Measurements from ENCODE around the gene SPN.

SPN gene

DNA sequence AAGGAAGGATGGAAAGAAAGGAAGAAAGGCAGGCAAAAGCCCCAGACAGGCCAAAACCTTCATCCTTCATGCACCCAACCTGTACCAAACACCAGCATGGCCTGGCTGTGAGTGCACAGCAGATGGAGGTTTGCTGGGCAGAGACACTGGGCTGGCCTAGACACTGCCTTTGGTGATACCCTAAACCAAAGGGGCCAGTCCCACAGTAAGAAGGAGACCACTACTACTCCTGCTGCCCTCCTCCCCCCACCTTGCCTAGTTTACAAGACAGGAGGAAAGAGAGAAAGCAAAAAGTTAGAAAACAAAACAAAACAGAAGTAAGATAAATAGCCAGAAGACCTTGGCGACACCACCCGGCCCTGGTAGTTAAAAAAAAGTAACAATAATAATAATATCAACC lies 35.0 kb downstream of the SPN start:
- Histone ChIP-seq H3K36me3 (ENCODE audit: insufficient read depth, low read length) (peaks cover 14% of the 10 kb centered on the region), H3K4me2 (ENCODE audit: insufficient read depth, low read length) (no peak overlapping the region), H3K9me3 (ENCODE audit: insufficient read depth, low read length, severe bottlenecking) (peaks cover 4% of the 10 kb centered on the region), H3K4me1 (ENCODE audit: insufficient read depth, low read length) (peaks cover 17% of the 10 kb centered on the region), H4K20me1 (ENCODE audit: insufficient read depth, low read length) (no peaks in the 10 kb centered on the region), H3K27me3 (ENCODE audit: insufficient read depth, low read length, poor library complexity) (no peaks in the 10 kb centered on the region), H3K9ac (ENCODE audit: low read depth, low read length) (no peak overlapping the region), H3K4me3 (ENCODE audit: low read depth in 1 of 2, low read length in 2 of 2) (no peak overlapping the region), H3K27ac (ENCODE audit: low read length) (no peak overlapping the region), H2AFZ (ENCODE audit: low read depth, low read length) (no peak overlapping the region), H3K79me2 (ENCODE audit: insufficient read depth, low read length) (no peaks in the 10 kb centered on the region)
- DNase-seq (no peak), ATAC-seq (ENCODE audit: insufficient read depth, low read depth) (no peak)
- no peak for TF ChIP-seq EZH2 (IDR thresholded peaks at IDR 0.05; ENCODE audit: borderline replicate concordance, low read depth, low read length, severe bottlenecking)
- TF ChIP-seq, protein P1, sequence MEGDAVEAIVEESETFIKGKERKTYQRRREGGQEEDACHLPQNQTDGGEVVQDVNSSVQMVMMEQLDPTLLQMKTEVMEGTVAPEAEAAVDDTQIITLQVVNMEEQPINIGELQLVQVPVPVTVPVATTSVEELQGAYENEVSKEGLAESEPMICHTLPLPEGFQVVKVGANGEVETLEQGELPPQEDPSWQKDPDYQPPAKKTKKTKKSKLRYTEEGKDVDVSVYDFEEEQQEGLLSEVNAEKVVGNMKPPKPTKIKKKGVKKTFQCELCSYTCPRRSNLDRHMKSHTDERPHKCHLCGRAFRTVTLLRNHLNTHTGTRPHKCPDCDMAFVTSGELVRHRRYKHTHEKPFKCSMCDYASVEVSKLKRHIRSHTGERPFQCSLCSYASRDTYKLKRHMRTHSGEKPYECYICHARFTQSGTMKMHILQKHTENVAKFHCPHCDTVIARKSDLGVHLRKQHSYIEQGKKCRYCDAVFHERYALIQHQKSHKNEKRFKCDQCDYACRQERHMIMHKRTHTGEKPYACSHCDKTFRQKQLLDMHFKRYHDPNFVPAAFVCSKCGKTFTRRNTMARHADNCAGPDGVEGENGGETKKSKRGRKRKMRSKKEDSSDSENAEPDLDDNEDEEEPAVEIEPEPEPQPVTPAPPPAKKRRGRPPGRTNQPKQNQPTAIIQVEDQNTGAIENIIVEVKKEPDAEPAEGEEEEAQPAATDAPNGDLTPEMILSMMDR (IDR thresholded peaks at IDR 0.05; ENCODE audit: borderline replicate concordance, extremely low read depth, low read length, poor library complexity, severe bottlenecking): no peak

DNA sequence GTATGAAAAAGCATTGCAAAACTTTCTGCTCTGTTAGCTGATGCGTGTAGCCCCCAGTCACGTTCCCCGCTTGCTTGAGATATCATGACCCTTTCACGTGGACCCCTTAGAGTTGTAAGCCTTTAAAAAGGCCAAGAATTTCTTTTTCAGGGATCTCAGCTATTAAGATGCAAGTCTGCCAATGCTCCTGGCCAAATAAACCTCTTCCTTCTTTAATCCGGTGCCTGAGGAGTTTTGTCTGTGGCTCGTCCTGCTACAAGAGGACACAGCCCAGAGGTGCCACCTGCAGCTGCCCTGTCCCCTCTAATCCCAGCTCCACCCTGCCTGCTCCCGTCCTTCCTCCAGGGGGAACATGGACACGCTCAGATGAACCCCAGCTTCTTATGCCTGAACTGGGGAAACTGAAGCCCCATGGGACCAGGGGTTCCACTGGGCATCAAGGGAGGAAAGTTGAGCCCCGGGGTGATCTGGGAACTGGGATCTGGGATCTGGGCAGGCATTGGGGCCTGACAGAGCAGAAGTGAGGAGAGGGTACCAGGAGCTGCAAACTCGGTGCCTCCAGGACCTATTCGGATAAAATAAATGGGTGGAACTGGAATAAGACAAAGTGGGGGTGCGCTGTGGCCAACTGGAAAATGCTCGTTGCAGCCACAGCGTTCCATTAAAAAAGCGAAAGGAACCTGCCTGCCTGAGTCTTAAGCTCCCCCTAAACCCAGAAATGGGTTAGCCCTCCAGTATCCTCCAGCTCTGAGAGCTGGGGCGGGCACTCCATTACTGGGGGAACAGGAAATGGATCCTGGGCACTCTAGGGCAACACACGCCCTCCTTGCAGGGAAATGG lies 35.7 kb downstream of the SPN start:
- no peak for ATAC-seq (ENCODE audit: insufficient read depth, low read depth)
- H2AFZ ChIP-seq (ENCODE audit: low read depth, low read length): no peak overlapping the region

DNA sequence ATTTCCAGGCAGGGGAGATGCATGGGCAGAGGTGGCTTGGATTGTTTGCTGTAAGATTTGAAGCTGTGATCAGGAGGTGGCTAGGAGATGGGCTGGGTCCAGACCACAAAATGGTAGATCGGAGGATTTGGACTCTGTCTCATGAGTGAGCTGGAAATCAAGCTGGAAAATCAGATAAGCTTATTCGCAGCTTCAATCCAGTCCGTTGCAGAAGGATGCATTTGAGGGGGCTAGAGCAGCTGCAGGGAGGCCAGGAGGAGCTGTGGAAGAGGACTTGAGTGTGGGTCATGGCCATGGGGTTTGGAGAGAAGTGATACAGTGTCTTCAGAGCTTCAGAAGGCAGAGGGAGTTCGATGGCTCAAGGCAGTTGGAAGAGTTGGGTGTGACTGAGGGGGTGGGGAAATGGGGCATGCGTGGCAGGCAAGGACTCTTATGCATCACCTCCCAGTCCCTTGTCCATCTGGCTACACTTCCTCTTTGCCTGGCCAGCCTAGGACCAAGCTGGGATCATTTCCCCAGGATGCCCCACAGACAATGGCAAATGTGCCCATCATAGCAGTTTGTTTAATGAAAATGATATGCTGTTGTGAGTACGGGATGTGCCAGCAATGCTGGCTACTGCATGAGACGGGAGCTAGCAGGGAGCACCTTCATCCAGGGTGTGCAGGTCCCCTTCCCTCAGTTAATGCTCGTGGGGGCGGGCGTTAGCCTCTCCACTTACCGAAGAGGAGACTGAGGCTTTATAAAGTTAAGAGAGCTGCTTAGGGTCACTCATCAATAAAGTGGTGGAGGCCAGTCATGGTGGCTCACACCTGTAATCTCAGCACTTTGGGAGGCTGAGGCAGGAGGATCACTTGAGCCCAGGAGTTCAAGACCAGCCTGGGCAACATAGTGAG lies 36.5 kb downstream of the SPN start:
- no peak overlapping the region for H3K4me2 ChIP-seq (ENCODE audit: insufficient read depth, low read length)
- no peaks in the 10 kb centered on the region for H3K79me2 ChIP-seq (ENCODE audit: insufficient read depth, low read length)
- no peak overlapping the region for H3K27ac ChIP-seq (ENCODE audit: low read length)
- ATAC-seq (ENCODE audit: insufficient read depth, low read depth) (no peak), DNase-seq (no peak)
- peaks cover 4% of the 10 kb centered on the region for H3K9me3 ChIP-seq (ENCODE audit: insufficient read depth, low read length, severe bottlenecking)
- no peak overlapping the region for H2AFZ ChIP-seq (ENCODE audit: low read depth, low read length)
- H3K4me1 ChIP-seq (ENCODE audit: insufficient read depth, low read length): peaks cover 17% of the 10 kb centered on the region
- H3K4me3 ChIP-seq (ENCODE audit: low read depth in 1 of 2, low read length in 2 of 2): no peak overlapping the region
- no peaks in the 10 kb centered on the region for H4K20me1 ChIP-seq (ENCODE audit: insufficient read depth, low read length)
- peaks cover 14% of the 10 kb centered on the region for H3K36me3 ChIP-seq (ENCODE audit: insufficient read depth, low read length)
- no peaks in the 10 kb centered on the region for H3K27me3 ChIP-seq (ENCODE audit: insufficient read depth, low read length, poor library complexity)
- no peak for TF ChIP-seq EZH2 (IDR thresholded peaks at IDR 0.05; ENCODE audit: borderline replicate concordance, low read depth, low read length, severe bottlenecking)
- TF ChIP-seq, protein P1 (IDR thresholded peaks at IDR 0.05; ENCODE audit: borderline replicate concordance, extremely low read depth, low read length, poor library complexity, severe bottlenecking): no peak
- no peak overlapping the region for H3K9ac ChIP-seq (ENCODE audit: low read depth, low read length)

More for the DNA sequence above, 35.7 kb downstream of the SPN start:
- Histone ChIP-seq H3K9ac (ENCODE audit: low read depth, low read length) (no peak overlapping the region), H3K4me2 (ENCODE audit: insufficient read depth, low read length) (no peak overlapping the region), H3K4me1 (ENCODE audit: insufficient read depth, low read length) (peaks cover 17% of the 10 kb centered on the region), H3K36me3 (ENCODE audit: insufficient read depth, low read length) (peaks cover 14% of the 10 kb centered on the region), H3K9me3 (ENCODE audit: insufficient read depth, low read length, severe bottlenecking) (peaks cover 4% of the 10 kb centered on the region), H3K79me2 (ENCODE audit: insufficient read depth, low read length) (no peaks in the 10 kb centered on the region), H3K27me3 (ENCODE audit: insufficient read depth, low read length, poor library complexity) (no peaks in the 10 kb centered on the region), H3K27ac (ENCODE audit: low read length) (no peak overlapping the region), H3K4me3 (ENCODE audit: low read depth in 1 of 2, low read length in 2 of 2) (no peak overlapping the region), H4K20me1 (ENCODE audit: insufficient read depth, low read length) (no peaks in the 10 kb centered on the region)
- no peak for DNase-seq
- no peak for TF ChIP-seq EZH2 (IDR thresholded peaks at IDR 0.05; ENCODE audit: borderline replicate concordance, low read depth, low read length, severe bottlenecking)
- TF ChIP-seq, protein P1 (IDR thresholded peaks at IDR 0.05; ENCODE audit: borderline replicate concordance, extremely low read depth, low read length, poor library complexity, severe bottlenecking): no peak

Data from DND-41 (cell line).